Measurements from ENCODE around the gene NPY.

NPY gene

DNA sequence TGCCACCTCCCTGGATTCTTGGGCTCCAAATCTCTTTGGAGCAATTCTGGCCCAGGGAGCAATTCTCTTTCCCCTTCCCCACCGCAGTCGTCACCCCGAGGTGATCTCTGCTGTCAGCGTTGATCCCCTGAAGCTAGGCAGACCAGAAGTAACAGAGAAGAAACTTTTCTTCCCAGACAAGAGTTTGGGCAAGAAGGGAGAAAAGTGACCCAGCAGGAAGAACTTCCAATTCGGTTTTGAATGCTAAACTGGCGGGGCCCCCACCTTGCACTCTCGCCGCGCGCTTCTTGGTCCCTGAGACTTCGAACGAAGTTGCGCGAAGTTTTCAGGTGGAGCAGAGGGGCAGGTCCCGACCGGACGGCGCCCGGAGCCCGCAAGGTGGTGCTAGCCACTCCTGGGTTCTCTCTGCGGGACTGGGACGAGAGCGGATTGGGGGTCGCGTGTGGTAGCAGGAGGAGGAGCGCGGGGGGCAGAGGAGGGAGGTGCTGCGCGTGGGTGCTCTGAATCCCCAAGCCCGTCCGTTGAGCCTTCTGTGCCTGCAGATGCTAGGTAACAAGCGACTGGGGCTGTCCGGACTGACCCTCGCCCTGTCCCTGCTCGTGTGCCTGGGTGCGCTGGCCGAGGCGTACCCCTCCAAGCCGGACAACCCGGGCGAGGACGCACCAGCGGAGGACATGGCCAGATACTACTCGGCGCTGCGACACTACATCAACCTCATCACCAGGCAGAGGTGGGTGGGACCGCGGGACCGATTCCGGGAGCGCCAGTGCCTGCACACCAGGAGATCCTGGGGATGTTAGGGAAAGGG, 913 bp downstream of the NPY start:
- Histone ChIP-seq H3K4me2 (ENCODE audit: low read length) (peak overlapping the region; percentile 96), H3K27me3 (ENCODE audit: insufficient read depth, low read length, poor library complexity) (peaks cover 15% of the 10 kb centered on the region), H3K27ac (ENCODE audit: low read depth, low read length) (no peak overlapping the region), H3K4ac (ENCODE audit: low read depth, low read length) (no peak overlapping the region), H3K9ac (ENCODE audit: low read length) (peak overlapping the region; percentile 54), H3K18ac (ENCODE audit: low read length) (no peak overlapping the region), H4K5ac (ENCODE audit: low read length) (no peak overlapping the region), H3K4me1 (ENCODE audit: control insufficient read depth, low read depth, low read length) (no peaks in the 10 kb centered on the region), H3K79me2 (ENCODE audit: control insufficient read depth, insufficient read depth, low read length) (no peaks in the 10 kb centered on the region), H3K36me3 (ENCODE audit: control insufficient read depth, insufficient read depth, low read length) (no peaks in the 10 kb centered on the region), H3K23ac (ENCODE audit: low read length) (peak overlapping the region; percentile 38), H3K4me3 (ENCODE audit: low read length) (peak overlapping the region; percentile 32), H2BK15ac (replicated peaks; ENCODE audit: low read depth) (no peak overlapping the region), H4K8ac (ENCODE audit: low read depth, low read length) (no peak overlapping the region), H2BK120ac (ENCODE audit: low read depth, low read length) (no peak overlapping the region), H3K79me1 (ENCODE audit: low read length) (no peaks in the 10 kb centered on the region), H2BK5ac (ENCODE audit: low read length) (no peak overlapping the region), H3K56ac (ENCODE audit: low read length) (peak overlapping the region; percentile 83), H2AK5ac (ENCODE audit: low read length) (no peak overlapping the region)
- no CpG with 5 or more reads among the region's 51 CpGs for WGBS (ENCODE audit: extremely low coverage, insufficient coverage, low lambda C conversion rate)
- DNase-seq: peak; percentile 68

DNA sequence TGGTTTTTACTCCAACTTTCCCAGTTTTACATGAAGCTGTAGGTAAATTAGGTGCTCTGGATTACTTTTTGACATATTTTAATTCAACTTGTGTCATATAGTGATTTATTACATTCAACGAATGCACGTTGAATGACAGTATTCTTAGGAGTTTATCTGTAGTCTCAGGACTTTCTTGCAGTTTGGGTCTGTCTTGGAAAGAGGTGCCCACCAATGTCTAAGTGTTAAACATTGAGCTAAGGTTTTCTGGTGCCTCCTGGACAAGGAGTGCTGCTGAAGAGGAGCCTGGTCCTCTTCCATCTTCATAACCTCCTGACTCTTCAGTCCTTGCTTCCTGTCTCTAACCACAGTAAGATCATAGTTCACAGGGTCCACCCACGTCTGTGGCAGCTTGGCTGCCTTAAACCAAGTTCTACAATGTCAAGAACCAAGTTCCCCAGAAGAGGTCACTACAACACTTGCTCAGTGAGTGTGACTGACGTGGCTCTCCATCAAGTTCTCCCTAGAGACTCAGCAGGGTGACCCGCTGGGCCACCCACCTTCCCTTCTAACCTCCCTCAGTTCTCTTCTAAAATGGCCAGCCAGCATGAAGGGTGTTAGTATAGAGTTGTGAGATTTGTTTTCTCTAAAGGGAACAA, 6.1 kb downstream of the NPY start:
- H3K27me3 ChIP-seq (ENCODE audit: insufficient read depth, low read length, poor library complexity): no peaks in the 10 kb centered on the region
- no peak overlapping the region for H4K8ac ChIP-seq (ENCODE audit: low read depth, low read length)
- H3K36me3 ChIP-seq (ENCODE audit: control insufficient read depth, insufficient read depth, low read length): no peaks in the 10 kb centered on the region
- no peak overlapping the region for H3K4me3 ChIP-seq (ENCODE audit: low read length)
- no peak overlapping the region for H3K4ac ChIP-seq (ENCODE audit: low read depth, low read length)
- no peak overlapping the region for H2BK120ac ChIP-seq (ENCODE audit: low read depth, low read length)
- H3K56ac ChIP-seq (ENCODE audit: low read length): no peak overlapping the region
- no peaks in the 10 kb centered on the region for H3K4me1 ChIP-seq (ENCODE audit: control insufficient read depth, low read depth, low read length)
- H3K9ac ChIP-seq (ENCODE audit: low read length): no peak overlapping the region
- no peak overlapping the region for H2BK5ac ChIP-seq (ENCODE audit: low read length)
- H3K79me1 ChIP-seq (ENCODE audit: low read length): no peaks in the 10 kb centered on the region
- no peak overlapping the region for H3K23ac ChIP-seq (ENCODE audit: low read length)
- no peak overlapping the region for H3K4me2 ChIP-seq (ENCODE audit: low read length)
- no peaks in the 10 kb centered on the region for H3K79me2 ChIP-seq (ENCODE audit: control insufficient read depth, insufficient read depth, low read length)
- no peak overlapping the region for H2BK15ac ChIP-seq (replicated peaks; ENCODE audit: low read depth)
- WGBS (ENCODE audit: extremely low coverage, insufficient coverage, low lambda C conversion rate): no CpG with 5 or more reads among the region's 5 CpGs
- no peak overlapping the region for H4K5ac ChIP-seq (ENCODE audit: low read length)
- no peak overlapping the region for H2AK5ac ChIP-seq (ENCODE audit: low read length)
- peak; percentile 90 for DNase-seq
- no peak overlapping the region for H3K27ac ChIP-seq (ENCODE audit: low read depth, low read length)
- H3K18ac ChIP-seq (ENCODE audit: low read length): no peak overlapping the region

DNA sequence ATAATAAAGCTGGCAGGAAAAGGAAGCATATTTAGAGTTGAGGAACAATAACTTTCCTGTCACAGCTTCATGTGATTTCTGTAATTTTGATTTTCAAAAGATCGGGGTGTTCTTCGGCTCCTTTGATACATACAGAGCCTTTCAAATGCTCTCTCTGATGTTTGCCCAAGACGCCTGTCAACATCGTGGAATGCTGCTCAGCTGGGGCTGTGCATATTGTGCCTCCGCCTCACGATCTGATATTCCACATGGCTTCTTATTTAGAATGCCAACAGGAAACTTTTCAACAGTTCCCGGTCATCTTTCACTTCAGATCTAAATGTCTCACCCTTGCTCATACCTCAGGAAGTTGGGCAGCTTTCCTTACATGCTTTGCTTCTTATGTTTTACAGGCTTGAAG, 7.3 kb downstream of the NPY start:
- no peaks in the 10 kb centered on the region for H3K79me1 ChIP-seq (ENCODE audit: low read length)
- H2BK120ac ChIP-seq (ENCODE audit: low read depth, low read length): no peak overlapping the region
- H2BK15ac ChIP-seq (replicated peaks; ENCODE audit: low read depth): no peak overlapping the region
- H3K56ac ChIP-seq (ENCODE audit: low read length): no peak overlapping the region
- no peak overlapping the region for H4K5ac ChIP-seq (ENCODE audit: low read length)
- H3K79me2 ChIP-seq (ENCODE audit: control insufficient read depth, insufficient read depth, low read length): no peaks in the 10 kb centered on the region
- no peak overlapping the region for H3K4ac ChIP-seq (ENCODE audit: low read depth, low read length)
- no peak overlapping the region for H2BK5ac ChIP-seq (ENCODE audit: low read length)
- H3K27ac ChIP-seq (ENCODE audit: low read depth, low read length): no peak overlapping the region
- peak; percentile 23 for DNase-seq
- H2AK5ac ChIP-seq (ENCODE audit: low read length): no peak overlapping the region
- H4K8ac ChIP-seq (ENCODE audit: low read depth, low read length): no peak overlapping the region
- no peaks in the 10 kb centered on the region for H3K27me3 ChIP-seq (ENCODE audit: insufficient read depth, low read length, poor library complexity)
- H3K4me3 ChIP-seq (ENCODE audit: low read length): no peak overlapping the region
- WGBS (ENCODE audit: extremely low coverage, insufficient coverage, low lambda C conversion rate): no CpG with 5 or more reads among the region's 7 CpGs
- no peak overlapping the region for H3K9ac ChIP-seq (ENCODE audit: low read length)
- no peaks in the 10 kb centered on the region for H3K4me1 ChIP-seq (ENCODE audit: control insufficient read depth, low read depth, low read length)
- H3K4me2 ChIP-seq (ENCODE audit: low read length): no peak overlapping the region
- H3K36me3 ChIP-seq (ENCODE audit: control insufficient read depth, insufficient read depth, low read length): no peaks in the 10 kb centered on the region
- H3K18ac ChIP-seq (ENCODE audit: low read length): no peak overlapping the region
- H3K23ac ChIP-seq (ENCODE audit: low read length): no peak overlapping the region

DNA sequence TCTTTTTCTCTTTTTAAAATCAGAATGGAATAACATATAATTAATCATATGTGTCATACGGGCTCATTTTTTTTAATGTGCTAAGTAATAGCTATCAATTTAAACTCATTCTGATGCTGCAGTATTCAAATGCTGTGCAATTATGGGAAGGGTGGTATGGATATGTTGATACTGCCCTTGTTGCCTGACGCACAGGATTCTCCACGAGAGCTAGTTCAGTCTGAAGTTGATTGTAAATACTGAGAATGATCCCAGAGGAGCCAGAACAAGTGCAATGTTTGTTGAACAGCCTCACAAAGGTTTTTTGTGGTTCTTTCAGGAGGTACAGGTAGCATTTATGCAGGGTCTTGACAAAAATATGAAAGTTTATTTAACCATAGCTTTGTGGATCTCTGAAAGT, 13.4 kb downstream of the NPY start:
- H3K36me3 ChIP-seq (ENCODE audit: control insufficient read depth, insufficient read depth, low read length): no peaks in the 10 kb centered on the region
- H3K9ac ChIP-seq (ENCODE audit: low read length): no peak overlapping the region
- H3K4me1 ChIP-seq (ENCODE audit: control insufficient read depth, low read depth, low read length): no peaks in the 10 kb centered on the region
- no peak overlapping the region for H3K4ac ChIP-seq (ENCODE audit: low read depth, low read length)
- no peak overlapping the region for H3K4me3 ChIP-seq (ENCODE audit: low read length)
- H3K27me3 ChIP-seq (ENCODE audit: insufficient read depth, low read length, poor library complexity): no peaks in the 10 kb centered on the region
- H3K4me2 ChIP-seq (ENCODE audit: low read length): no peak overlapping the region
- H2BK5ac ChIP-seq (ENCODE audit: low read length): no peak overlapping the region
- no peak overlapping the region for H2BK120ac ChIP-seq (ENCODE audit: low read depth, low read length)
- H3K79me2 ChIP-seq (ENCODE audit: control insufficient read depth, insufficient read depth, low read length): no peaks in the 10 kb centered on the region
- no peak overlapping the region for H3K23ac ChIP-seq (ENCODE audit: low read length)
- H3K79me1 ChIP-seq (ENCODE audit: low read length): no peaks in the 10 kb centered on the region
- no peak for DNase-seq
- no peak overlapping the region for H2BK15ac ChIP-seq (replicated peaks; ENCODE audit: low read depth)
- H3K18ac ChIP-seq (ENCODE audit: low read length): no peak overlapping the region
- H3K56ac ChIP-seq (ENCODE audit: low read length): no peak overlapping the region
- no CpG with 5 or more reads among the region's 3 CpGs for WGBS (ENCODE audit: extremely low coverage, insufficient coverage, low lambda C conversion rate)
- no peak overlapping the region for H3K27ac ChIP-seq (ENCODE audit: low read depth, low read length)
- H4K5ac ChIP-seq (ENCODE audit: low read length): no peak overlapping the region
- no peak overlapping the region for H4K8ac ChIP-seq (ENCODE audit: low read depth, low read length)
- no peak overlapping the region for H2AK5ac ChIP-seq (ENCODE audit: low read length)

DNA sequence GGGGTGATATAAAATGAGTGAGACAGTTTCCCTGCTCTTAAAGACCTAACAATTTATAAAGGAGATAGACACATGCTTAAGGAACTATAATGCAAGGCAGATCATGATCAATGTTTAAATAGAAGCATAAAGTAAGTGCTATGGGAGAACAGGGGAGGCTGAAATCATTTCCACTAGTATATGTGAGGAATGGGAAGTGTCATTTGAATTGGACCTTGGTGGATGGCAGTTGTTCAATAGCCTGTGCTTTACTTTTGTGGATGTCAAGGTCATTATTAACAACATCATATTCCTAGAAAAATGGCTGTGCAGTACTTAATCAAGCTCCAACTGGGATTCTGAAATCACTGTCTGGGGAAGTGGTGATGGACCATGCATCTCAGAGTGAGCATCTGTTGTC, 14.7 kb downstream of the NPY start:
- Histone ChIP-seq H3K4me2 (ENCODE audit: low read length) (no peak overlapping the region), H3K23ac (ENCODE audit: low read length) (no peak overlapping the region), H2BK15ac (replicated peaks; ENCODE audit: low read depth) (no peak overlapping the region), H2AK5ac (ENCODE audit: low read length) (no peak overlapping the region), H3K36me3 (ENCODE audit: control insufficient read depth, insufficient read depth, low read length) (no peaks in the 10 kb centered on the region), H3K27ac (ENCODE audit: low read depth, low read length) (no peak overlapping the region), H3K18ac (ENCODE audit: low read length) (no peak overlapping the region), H3K56ac (ENCODE audit: low read length) (no peak overlapping the region), H3K4me1 (ENCODE audit: control insufficient read depth, low read depth, low read length) (no peaks in the 10 kb centered on the region), H4K8ac (ENCODE audit: low read depth, low read length) (no peak overlapping the region), H3K4me3 (ENCODE audit: low read length) (no peak overlapping the region), H2BK5ac (ENCODE audit: low read length) (no peak overlapping the region), H3K79me1 (ENCODE audit: low read length) (no peaks in the 10 kb centered on the region), H4K5ac (ENCODE audit: low read length) (no peak overlapping the region), H3K27me3 (ENCODE audit: insufficient read depth, low read length, poor library complexity) (no peaks in the 10 kb centered on the region), H2BK120ac (ENCODE audit: low read depth, low read length) (no peak overlapping the region), H3K4ac (ENCODE audit: low read depth, low read length) (no peak overlapping the region), H3K9ac (ENCODE audit: low read length) (no peak overlapping the region), H3K79me2 (ENCODE audit: control insufficient read depth, insufficient read depth, low read length) (no peaks in the 10 kb centered on the region)
- no peak for DNase-seq

Data from mesendoderm (in vitro differentiated cells).